Liver (tissue), 3 donors: ENCODE results near the gene PNMT.

Experiments
- EGR1 ChIP-seq, 2 donors: IDR thresholded peaks; 2 replicates each; pipeline ENCODE4 v1.6.1; 2016 to 2018; ENCODE audit warnings: antibody characterized with exemption in 2 of 2, low read depth in 2 of 2
- FOXA1 ChIP-seq: IDR thresholded peaks from 2 replicates; pipeline ENCODE4 v1.6.1; 2016; ENCODE audit warnings: antibody characterized with exemption
- GABPA ChIP-seq, 2 donors: IDR thresholded peaks in 1 of 2; conservative IDR thresholded peaks in 1 of 2; 2 replicates each; pipeline ENCODE4 v1.6.1; 2016; ENCODE audit warnings: antibody characterized with exemption in 2 of 2, mild to moderate bottlenecking in 1 of 2, moderate library complexity in 1 of 2
- TAF1 ChIP-seq: conservative IDR thresholded peaks from 2 replicates; pipeline ENCODE4 v1.6.1; 2016; ENCODE audit warnings: antibody characterized with exemption, mild to moderate bottlenecking
- YY1 ChIP-seq: IDR thresholded peaks from 2 replicates; pipeline ENCODE4 v1.6.1; 2016; ENCODE audit warnings: antibody characterized with exemption, mild to moderate bottlenecking
- TF ChIP-seq, protein P1 (sequence below): fragments of 150-350 bp; IDR thresholded peaks from 2 replicates; pipeline ENCODE4 v1.5.1; 2017; ENCODE audit warnings: improper control_type of control experiment, low read depth, low read length; ENCODE audit not compliant: missing input control
- TF ChIP-seq, protein P2 (sequence below): IDR thresholded peaks from 2 replicates; pipeline ENCODE4 v1.6.1; 2016; ENCODE audit warnings: antibody characterized with exemption, mild to moderate bottlenecking
- donor health status: healthy.
- donor health status: healthy.

DNA sequence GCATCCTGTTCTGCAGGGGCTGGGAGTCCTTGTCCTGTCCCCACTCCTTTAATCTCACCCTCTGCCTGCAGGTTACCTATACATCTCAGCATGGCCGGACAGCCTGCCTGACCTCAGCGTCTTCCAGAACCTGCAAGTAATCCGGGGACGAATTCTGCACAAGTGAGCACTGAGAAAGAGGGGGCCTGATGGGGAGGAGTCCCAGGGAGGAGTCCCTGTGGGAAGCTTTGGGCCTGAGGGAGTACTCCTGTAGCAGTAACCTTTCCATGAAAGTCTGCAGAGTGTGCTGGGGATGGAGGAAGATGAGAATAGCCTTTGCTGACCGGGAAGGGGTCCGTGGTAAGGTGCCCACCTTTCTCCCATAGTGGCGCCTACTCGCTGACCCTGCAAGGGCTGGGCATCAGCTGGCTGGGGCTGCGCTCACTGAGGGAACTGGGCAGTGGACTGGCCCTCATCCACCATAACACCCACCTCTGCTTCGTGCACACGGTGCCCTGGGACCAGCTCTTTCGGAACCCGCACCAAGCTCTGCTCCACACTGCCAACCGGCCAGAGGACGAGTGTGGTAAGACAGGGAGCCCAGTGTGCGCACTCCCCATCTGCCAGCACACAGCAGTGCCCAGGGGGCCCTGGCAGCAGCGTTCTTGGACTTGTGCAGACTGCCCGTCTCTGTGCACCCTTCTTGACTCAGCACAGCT, 47.3 kb downstream of the PNMT start:
- TF ChIP-seq TAF1: no peak
- no peak for TF ChIP-seq FOXA1
- TF ChIP-seq, protein P1, sequence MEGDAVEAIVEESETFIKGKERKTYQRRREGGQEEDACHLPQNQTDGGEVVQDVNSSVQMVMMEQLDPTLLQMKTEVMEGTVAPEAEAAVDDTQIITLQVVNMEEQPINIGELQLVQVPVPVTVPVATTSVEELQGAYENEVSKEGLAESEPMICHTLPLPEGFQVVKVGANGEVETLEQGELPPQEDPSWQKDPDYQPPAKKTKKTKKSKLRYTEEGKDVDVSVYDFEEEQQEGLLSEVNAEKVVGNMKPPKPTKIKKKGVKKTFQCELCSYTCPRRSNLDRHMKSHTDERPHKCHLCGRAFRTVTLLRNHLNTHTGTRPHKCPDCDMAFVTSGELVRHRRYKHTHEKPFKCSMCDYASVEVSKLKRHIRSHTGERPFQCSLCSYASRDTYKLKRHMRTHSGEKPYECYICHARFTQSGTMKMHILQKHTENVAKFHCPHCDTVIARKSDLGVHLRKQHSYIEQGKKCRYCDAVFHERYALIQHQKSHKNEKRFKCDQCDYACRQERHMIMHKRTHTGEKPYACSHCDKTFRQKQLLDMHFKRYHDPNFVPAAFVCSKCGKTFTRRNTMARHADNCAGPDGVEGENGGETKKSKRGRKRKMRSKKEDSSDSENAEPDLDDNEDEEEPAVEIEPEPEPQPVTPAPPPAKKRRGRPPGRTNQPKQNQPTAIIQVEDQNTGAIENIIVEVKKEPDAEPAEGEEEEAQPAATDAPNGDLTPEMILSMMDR: no peak
- no peak for TF ChIP-seq EGR1 (IDR thresholded peaks at IDR 0.05; ENCODE audit: low read depth in 2 of 2)
- TF ChIP-seq GABPA (IDR thresholded peaks at IDR 0.05 in 1 of 2, conservative IDR thresholded peaks at IDR 0.05 in 1 of 2): no peak
- TF ChIP-seq YY1: no peak
- TF ChIP-seq, protein P2, sequence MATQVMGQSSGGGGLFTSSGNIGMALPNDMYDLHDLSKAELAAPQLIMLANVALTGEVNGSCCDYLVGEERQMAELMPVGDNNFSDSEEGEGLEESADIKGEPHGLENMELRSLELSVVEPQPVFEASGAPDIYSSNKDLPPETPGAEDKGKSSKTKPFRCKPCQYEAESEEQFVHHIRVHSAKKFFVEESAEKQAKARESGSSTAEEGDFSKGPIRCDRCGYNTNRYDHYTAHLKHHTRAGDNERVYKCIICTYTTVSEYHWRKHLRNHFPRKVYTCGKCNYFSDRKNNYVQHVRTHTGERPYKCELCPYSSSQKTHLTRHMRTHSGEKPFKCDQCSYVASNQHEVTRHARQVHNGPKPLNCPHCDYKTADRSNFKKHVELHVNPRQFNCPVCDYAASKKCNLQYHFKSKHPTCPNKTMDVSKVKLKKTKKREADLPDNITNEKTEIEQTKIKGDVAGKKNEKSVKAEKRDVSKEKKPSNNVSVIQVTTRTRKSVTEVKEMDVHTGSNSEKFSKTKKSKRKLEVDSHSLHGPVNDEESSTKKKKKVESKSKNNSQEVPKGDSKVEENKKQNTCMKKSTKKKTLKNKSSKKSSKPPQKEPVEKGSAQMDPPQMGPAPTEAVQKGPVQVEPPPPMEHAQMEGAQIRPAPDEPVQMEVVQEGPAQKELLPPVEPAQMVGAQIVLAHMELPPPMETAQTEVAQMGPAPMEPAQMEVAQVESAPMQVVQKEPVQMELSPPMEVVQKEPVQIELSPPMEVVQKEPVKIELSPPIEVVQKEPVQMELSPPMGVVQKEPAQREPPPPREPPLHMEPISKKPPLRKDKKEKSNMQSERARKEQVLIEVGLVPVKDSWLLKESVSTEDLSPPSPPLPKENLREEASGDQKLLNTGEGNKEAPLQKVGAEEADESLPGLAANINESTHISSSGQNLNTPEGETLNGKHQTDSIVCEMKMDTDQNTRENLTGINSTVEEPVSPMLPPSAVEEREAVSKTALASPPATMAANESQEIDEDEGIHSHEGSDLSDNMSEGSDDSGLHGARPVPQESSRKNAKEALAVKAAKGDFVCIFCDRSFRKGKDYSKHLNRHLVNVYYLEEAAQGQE: no peak
